K562 (cell line): ENCODE data around the gene CC2D1A. TPM values are rescaled to one million over a fixed set of nuclear protein-coding genes. Genes with fewer than 3 reads are reported as not detected.

Experiments used
- EGR1 ChIP-seq: fragments of 450-650 bp; conservative IDR thresholded peaks from 2 replicates; pipeline ENCODE4 v1.6.1; 2017; ENCODE audit warnings: mild to moderate bottlenecking
- TRIM25 ChIP-seq: fragments of 450-650 bp; IDR thresholded peaks from 2 replicates; pipeline ENCODE4 v1.7.0; 2016; ENCODE audit warnings: borderline replicate concordance
- ZNF444 ChIP-seq: fragments of 250-450 bp; sonication (Bioruptor Pico); IDR thresholded peaks from 2 replicates; pipeline ENCODE4 v1.4.0; 2020; ENCODE audit warnings: mild to moderate bottlenecking, moderate library complexity
- ZNF518B ChIP-seq: fragments of 250-450 bp; sonication (Bioruptor Pico); IDR thresholded peaks from 2 replicates; pipeline ENCODE4 v1.5.0; 2021; ENCODE audit warnings: mild to moderate bottlenecking, moderate library complexity
- polyA plus RNA-seq, 8 experiments: library from polyadenylated mRNA; depleted of rRNA in 4 of 8; stranded (reverse) in 5 of 8; unstranded in 3 of 8; fragments of >200 nt; fragmentation: Nextera tagmentation in 2 of 8; fragmentation: Illumina TruSeq in 1 of 8; extraction: Ambion mirVana in 2 of 8; extraction: Trizol in 1 of 8; gene quantifications; 2 replicates each; pipeline versions ENCODE4 v1.2.1 to v1.2.3, GENCODE V29; 2011 to 2014; ENCODE audit warnings: inconsistent platforms in 1 of 8, missing spikeins in 1 of 8
- total RNA-seq, 7 experiments: library from RNA; depleted of rRNA in 6 of 7; stranded (reverse); fragments of >200 nt in 6 of 7; fragmentation: Illumina TruSeq in 2 of 7; extraction: Trizol in 2 of 7; gene quantifications; 2 replicates each; pipeline versions ENCODE4 v1.2.1 to v1.2.3, GENCODE V29; 2011 to 2021; ENCODE audit warnings: low replicate concordance in 1 of 7

The CC2D1A gene
- total and polyA plus RNA-seq, 9 of the 15 experiments (the other 6 are each of a cell fraction or from before 2014, with no cell fraction given), result 0.32 to 31.0 (median 12.9) TPM

- TF ChIP-seq TRIM25 (no peak), ZNF518B (no peak), ZNF444 (CRISPR knock-in tag) (no peak), EGR1 (no peak)
Measured at GRCh38 chr19:13864667-13865570, 41.1 kb upstream of the CC2D1A start (continued).
